Right atrium auricular region (tissue), 2 donors: ENCODE measurements around the gene TBRG4. TPM values are rescaled to one million over a fixed set of nuclear protein-coding genes. Genes with fewer than 3 reads are reported as not detected.

Experiments
- DNase-seq: peaks from one replicate; pipeline ENCODE4 v3.0.0-alpha.2; 2019; ENCODE audit warnings: low spot score
- H3K27ac ChIP-seq, 2 donors: fragments of 200-600 bp; sonication (generic); 1 replicate in 1 of 2; 2 replicates in 1 of 2; pipeline ENCODE4 v1.5.1; 2016 to 2019
- H3K27me3 ChIP-seq, 2 donors: fragments of 200-600 bp; sonication (generic); one replicate each; pipeline versions ENCODE4 v1.5.1 to v1.6.0; 2017 to 2019
- H3K36me3 ChIP-seq: fragments of 200-600 bp; sonication (generic); one replicate; pipeline ENCODE4 v1.5.1; 2016
- H3K4me1 ChIP-seq, 2 donors: fragments of 200-600 bp; sonication (generic); one replicate each; pipeline versions ENCODE4 v1.5.1 to v1.6.0; 2017 to 2019
- H3K4me3 ChIP-seq, 2 donors: fragments of 200-600 bp; sonication (generic); 1 replicate in 1 of 2; 2 replicates in 1 of 2; pipeline ENCODE4 v1.5.1; 2017 to 2019; ENCODE audit warnings: mild to moderate bottlenecking in 1 of 2, moderate library complexity in 1 of 2
- H3K9me3 ChIP-seq, 2 donors: fragments of 200-600 bp; sonication (generic); one replicate each; pipeline ENCODE4 v1.5.1; 2019
- CTCF ChIP-seq, 2 donors: fragments of 200-600 bp; sonication (generic); IDR thresholded peaks; one replicate each; pipeline ENCODE4 v1.5.1; 2019; ENCODE audit warnings: antibody characterized with exemption in 2 of 2
- total RNA-seq, 2 donors: library from RNA; depleted of rRNA; stranded (reverse); fragments of >200 nt; gene quantifications; one replicate each; pipeline ENCODE4 v1.1.0, GENCODE V29; 2016

The TBRG4 gene
- total RNA-seq, 2 donors from 2014 or later: 46.1 to 48.2 TPM

DNA sequence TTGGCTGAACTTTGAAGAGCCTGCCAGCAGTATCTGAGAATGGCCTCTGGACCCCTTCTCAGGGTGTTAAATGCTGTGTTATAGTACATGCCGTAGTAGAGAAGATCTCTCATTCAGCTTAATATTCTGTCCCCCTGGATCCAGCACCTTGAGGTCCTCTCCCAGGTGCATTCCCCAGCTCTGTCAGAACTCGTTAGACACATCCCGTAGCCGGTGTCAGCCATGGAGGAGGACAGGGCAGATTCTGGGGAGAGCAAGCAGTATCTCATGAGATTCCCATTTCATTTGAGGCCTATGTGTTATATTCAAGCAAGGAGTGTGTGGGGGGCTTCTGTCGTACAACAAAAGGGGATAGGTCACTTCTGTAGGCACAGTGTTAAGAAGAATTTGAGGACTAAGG, 57.6 kb downstream of the TBRG4 start:
- Histone ChIP-seq H3K4me1 (no peaks in the 10 kb centered on the region), H3K9me3 (no peaks in the 10 kb centered on the region), H3K36me3 (no peaks in the 10 kb centered on the region), H3K27ac (no peak overlapping the region), H3K27me3 (no peaks in the 10 kb centered on the region), H3K4me3 (no peak overlapping the region)
- DNase-seq: no peak
- no peak for TF ChIP-seq CTCF (IDR thresholded peaks at IDR 0.05)

DNA sequence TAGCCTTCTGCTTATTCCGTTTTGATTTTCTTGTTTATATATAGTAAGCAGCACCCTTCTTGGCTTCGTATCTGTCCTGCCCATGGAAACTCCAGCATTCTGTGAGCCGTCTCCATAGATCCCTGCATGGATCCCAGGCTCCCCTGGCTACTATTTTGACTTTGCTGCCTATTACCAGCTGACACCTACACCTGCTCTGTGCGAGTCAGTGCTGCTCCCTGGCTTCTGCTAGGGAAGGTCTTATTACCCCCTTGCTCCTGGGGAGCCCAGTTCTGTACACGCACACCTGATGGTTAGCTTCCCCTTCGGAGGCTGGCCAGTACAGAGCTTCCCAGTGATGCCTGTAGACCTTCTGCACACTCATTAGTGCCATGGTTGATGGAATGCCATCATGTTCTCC, 58.1 kb downstream of the TBRG4 start:
- DNase-seq: no peak
- TF ChIP-seq CTCF (IDR thresholded peaks at IDR 0.05): no peak
- Histone ChIP-seq H3K9me3 (no peaks in the 10 kb centered on the region), H3K4me1 (no peaks in the 10 kb centered on the region), H3K27ac (no peak overlapping the region), H3K36me3 (no peaks in the 10 kb centered on the region), H3K27me3 (no peaks in the 10 kb centered on the region), H3K4me3 (no peak overlapping the region)

DNA sequence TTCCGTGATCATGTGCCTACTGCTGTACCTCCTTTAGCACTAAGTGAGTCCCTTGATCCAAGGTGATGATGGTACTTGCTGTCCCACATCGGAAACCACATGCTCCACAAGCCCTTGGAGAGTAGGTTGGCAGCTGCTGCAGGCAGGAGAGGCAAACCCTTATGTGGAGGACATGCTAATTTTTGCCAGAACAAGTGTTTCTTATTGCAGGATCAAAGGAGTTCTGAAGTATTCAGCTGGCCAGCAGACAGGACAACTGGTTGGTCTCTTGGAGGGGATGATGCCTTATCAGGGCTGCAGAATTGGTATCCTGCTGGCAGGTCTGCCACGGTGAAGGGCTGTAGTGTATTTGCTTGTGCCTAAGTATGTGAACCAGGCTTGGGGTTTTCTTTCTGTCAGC, 59.5 kb downstream of the TBRG4 start:
- Histone ChIP-seq H3K9me3 (no peaks in the 10 kb centered on the region), H3K4me3 (no peak overlapping the region), H3K27me3 (no peaks in the 10 kb centered on the region), H3K36me3 (no peaks in the 10 kb centered on the region), H3K27ac (no peak overlapping the region), H3K4me1 (no peaks in the 10 kb centered on the region)
- TF ChIP-seq CTCF (IDR thresholded peaks at IDR 0.05): no peak
- DNase-seq: no peak

DNA sequence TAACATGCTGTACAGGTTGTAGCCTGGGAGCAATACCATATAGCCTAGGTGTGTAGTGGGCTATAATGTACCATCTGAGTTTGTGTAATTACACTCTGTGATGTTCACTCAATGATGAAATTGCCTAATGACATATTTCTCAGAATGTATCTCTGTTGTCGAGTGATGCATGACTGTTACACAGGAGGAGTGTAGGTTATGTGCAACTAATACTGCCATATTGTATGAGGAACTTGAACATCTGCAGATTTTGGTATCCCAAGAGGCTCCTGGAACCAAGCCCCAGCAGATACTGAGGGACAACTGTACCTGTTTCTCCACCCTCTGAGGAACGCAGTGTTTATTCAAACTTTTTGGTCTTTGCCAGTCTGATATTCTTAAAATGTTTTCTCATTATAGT, 61.3 kb downstream of the TBRG4 start:
- Histone ChIP-seq H3K27me3 (no peaks in the 10 kb centered on the region), H3K4me1 (no peaks in the 10 kb centered on the region), H3K4me3 (no peak overlapping the region), H3K36me3 (no peaks in the 10 kb centered on the region), H3K9me3 (no peaks in the 10 kb centered on the region), H3K27ac (no peak overlapping the region)
- TF ChIP-seq CTCF (IDR thresholded peaks at IDR 0.05): no peak
- DNase-seq: no peak

Other genes starting within 250 kb of the TBRG4 start
- gene PURB, start 226.2 kb downstream of the TBRG4 start, total RNA-seq: 10 to 100 TPM in 1 of 2 donors, 1 to 10 TPM in 1; 10.0 to 12.9 TPM
- gene MYO1G, start 132.7 kb downstream of the TBRG4 start, total RNA-seq: 1 to 10 TPM in 1 of 2 donors, under 1 TPM in 1; 0.78 to 2.2 TPM
- 10 to 100 TPM; 26.5 to 34.0 TPM for gene CCM2, start 111.5 kb downstream of the TBRG4 start, total RNA-seq
- gene NACAD, start 22.7 kb downstream of the TBRG4 start, total RNA-seq: 1 to 10 TPM; 5.9 to 9.0 TPM
- gene RAMP3, start 46.1 kb upstream of the TBRG4 start, total RNA-seq: 10 to 100 TPM; 62.0 to 77.2 TPM